HG02852 (cell line): Measurements from ENCODE around the gene KRT73.

ENCODE experiments used
- ATAC-seq: cut with Tn5 transposase; IDR thresholded peaks from one replicate; pipeline ENCODE4 v1.9.1; 2021; ENCODE audit warnings: mild to moderate bottlenecking, moderate library complexity; ENCODE audit not compliant: unreplicated experiment

Gene KRT73

GRCh38 chr12:52627395-52628110 lies 9.2 kb upstream of the KRT73 start:
- no peak for ATAC-seq

GRCh38 chr12:52622349-52622748 lies 4.0 kb upstream of the KRT73 start:
- no peak for ATAC-seq

GRCh38 chr12:52618866-52619265 lies 507 bp upstream of the KRT73 start:
- ATAC-seq: no peak

- ATAC-seq: no peak
Measured at GRCh38 chr12:52617403-52617785, 965 bp downstream of the KRT73 start.

GRCh38 chr12:52616680-52617402 lies 1.5 kb downstream of the KRT73 start:
- ATAC-seq: no peak

- no peak for ATAC-seq
Measured at GRCh38 chr12:52615912-52616311, 2.4 kb downstream of the KRT73 start.

GRCh38 chr12:52615208-52615868 lies 3.0 kb downstream of the KRT73 start:
- ATAC-seq: no peak

- ATAC-seq: no peak
Measured at GRCh38 chr12:52614381-52615207, 3.8 kb downstream of the KRT73 start.

GRCh38 chr12:52613384-52614030 lies 4.9 kb downstream of the KRT73 start:
- no peak for ATAC-seq

- ATAC-seq: no peak
Measured at GRCh38 chr12:52612431-52613383, 5.7 kb downstream of the KRT73 start.

GRCh38 chr12:52611080-52611468 lies 7.3 kb downstream of the KRT73 start:
- no peak for ATAC-seq

GRCh38 chr12:52608826-52609630 lies 9.3 kb downstream of the KRT73 start:
- no peak for ATAC-seq

GRCh38 chr12:52608161-52608560 lies 10.2 kb downstream of the KRT73 start:
- no peak for ATAC-seq

- ATAC-seq: no peak
Measured at GRCh38 chr12:52607314-52607713, 11.0 kb downstream of the KRT73 start.

GRCh38 chr12:52606581-52607218 lies 11.7 kb downstream of the KRT73 start:
- ATAC-seq: no peak

GRCh38 chr12:52606096-52606495 lies 12.3 kb downstream of the KRT73 start:
- no peak for ATAC-seq

- ATAC-seq: no peak
Measured at GRCh38 chr12:52605542-52605941, 12.8 kb downstream of the KRT73 start.

GRCh38 chr12:52604859-52605258 lies 13.5 kb downstream of the KRT73 start:
- no peak for ATAC-seq
